ENCODE data around the gene NELL1.
"Not testable (repeated sequence)": the region's sequence is repeated elsewhere in the genome, so short reads cannot be mapped to it uniquely, and the experiment has no call there.

The NELL1 gene

GRCh38 chr11:21254790-21255189 lies 585.4 kb downstream of the NELL1 start:
- no peak overlapping the region for H3K4me3 ChIP-seq (ENCODE audit: low read depth, low read length)
- DNase-seq (ENCODE audit: low read depth, low spot score): no peak
- no peak for TF ChIP-seq CTCF (IDR thresholded peaks at IDR 0.05; ENCODE audit: low read depth, low read length)
- in situ Hi-C loops (cut with HindIII; ENCODE audit: low sequenced_read_pairs): no loop called here

- in situ Hi-C loops (cut with HindIII; ENCODE audit: low sequenced_read_pairs): no loop called here
- H3K4me3 ChIP-seq (ENCODE audit: low read depth, low read length): no peak overlapping the region
- TF ChIP-seq CTCF (IDR thresholded peaks at IDR 0.05; ENCODE audit: low read depth, low read length): no peak
- no peak for DNase-seq (ENCODE audit: low read depth, low spot score)
These were observed 588.1 kb downstream of the NELL1 start for GRCh38 chr11:21257461-21257860.

GRCh38 chr11:21258414-21258813 lies 589.0 kb downstream of the NELL1 start:
- no peak for TF ChIP-seq CTCF (IDR thresholded peaks at IDR 0.05; ENCODE audit: low read depth, low read length)
- H3K4me3 ChIP-seq (ENCODE audit: low read depth, low read length): no peak overlapping the region
- in situ Hi-C loops (cut with HindIII; ENCODE audit: low sequenced_read_pairs): no loop called here
- no peak for DNase-seq (ENCODE audit: low read depth, low spot score)

GRCh38 chr11:21260101-21260500 lies 590.7 kb downstream of the NELL1 start:
- in situ Hi-C loops (cut with HindIII; ENCODE audit: low sequenced_read_pairs): no loop called here
- DNase-seq (ENCODE audit: low read depth, low spot score): no peak
- TF ChIP-seq CTCF (IDR thresholded peaks at IDR 0.05; ENCODE audit: low read depth, low read length): no peak
- no peak overlapping the region for H3K4me3 ChIP-seq (ENCODE audit: low read depth, low read length)

GRCh38 chr11:21262992-21263391 lies 593.6 kb downstream of the NELL1 start:
- no peak for TF ChIP-seq CTCF (IDR thresholded peaks at IDR 0.05; ENCODE audit: low read depth, low read length)
- in situ Hi-C loops (cut with HindIII; ENCODE audit: low sequenced_read_pairs): no loop called here
- no peak for DNase-seq (ENCODE audit: low read depth, low spot score)
- no peak overlapping the region for H3K4me3 ChIP-seq (ENCODE audit: low read depth, low read length)

GRCh38 chr11:21264125-21264524 lies 594.7 kb downstream of the NELL1 start:
- H3K4me3 ChIP-seq (ENCODE audit: low read depth, low read length): no peak overlapping the region
- TF ChIP-seq CTCF (IDR thresholded peaks at IDR 0.05; ENCODE audit: low read depth, low read length): no peak
- in situ Hi-C loops (cut with HindIII; ENCODE audit: low sequenced_read_pairs): no loop called here
- DNase-seq (ENCODE audit: low read depth, low spot score): no peak

GRCh38 chr11:21268036-21268435 lies 598.6 kb downstream of the NELL1 start:
- no peak for DNase-seq (ENCODE audit: low read depth, low spot score)
- TF ChIP-seq CTCF (IDR thresholded peaks at IDR 0.05; ENCODE audit: low read depth, low read length): no peak
- in situ Hi-C loops (cut with HindIII; ENCODE audit: low sequenced_read_pairs): no loop called here
- H3K4me3 ChIP-seq (ENCODE audit: low read depth, low read length): no peak overlapping the region

- H3K4me3 ChIP-seq (ENCODE audit: low read depth, low read length); in situ Hi-C loops (cut with HindIII; ENCODE audit: low sequenced_read_pairs); DNase-seq (ENCODE audit: low read depth, low spot score): not testable (repeated sequence)
These were observed 602.8 kb downstream of the NELL1 start for GRCh38 chr11:21272139-21272538.

Measured in astrocyte of the spinal cord (primary cell).